K562 (cell line): Measurements from ENCODE around the gene TMEM255A. TPM values are rescaled to one million over a fixed set of nuclear protein-coding genes. Genes with fewer than 3 reads are reported as not detected.

Experiments
- ATAC-seq: fragments of 200-7000 bp; cut with Tn5 transposase; 3 replicates; pipeline ENCODE4 v1.9.1; 2020; ENCODE audit warnings: moderate library complexity
- BruUV-seq: library from RNA; stranded (reverse); fragments of 400-500 nt; replicated peaks from 2 replicates; lab custom pipeline; 2021; lab: Mats Ljungman, UMichigan
- CTCF ChIA-PET: fragments of 300-600 bp; formaldehyde crosslinking; extraction: SDS; loops from one replicate; lab custom pipeline; 2021; ENCODE audit warnings: low intra/inter-chr PET ratio; lab: Yijun Ruan, JAX
- POLR2A ChIA-PET: fragments of 300-600, 350-650 bp; sonication (Branson Sonifier 250); formaldehyde crosslinking; extraction: SDS; loops from one replicate; lab custom pipeline; 2021; ENCODE audit warnings: antibody characterized with exemption, inconsistent platforms; lab: Yijun Ruan, JAX
- DNase-seq, 4 experiments: peaks; one replicate each; pipeline versions ENCODE4 v3.0.0 to v3.0.0-alpha.2; 2011 to 2018; ENCODE audit warnings: low spot score in 3 of 4, mixed read lengths in 3 of 4; ENCODE audit errors: extremely low read depth in 1 of 4
- FAIRE-seq: peaks from 2 replicates; lab custom pipeline; 2011; peaks lifted over from hg19 to GRCh38; lab: Jason Lieb, UNC
- H2AFZ ChIP-seq: 2 replicates; pipeline ENCODE4 v1.6.0; 2011; ENCODE audit warnings: low read depth, low read length, control low read depth, inconsistent platforms
- H3K27ac ChIP-seq: fragments of 200-600 bp; 3 replicates; pipeline ENCODE4 v1.8.0; 2011; ENCODE audit warnings: low read depth, mild to moderate bottlenecking, control low read depth, inconsistent platforms, low read length, moderate library complexity, mixed read lengths; ENCODE audit errors: extremely low read depth
- H3K27me3 ChIP-seq, 2 experiments: fragments of 300-600 bp in 1 of 2; 2 replicates in 1 of 2; 3 replicates in 1 of 2; pipeline versions ENCODE4 v1.6.0 to v1.8.0; 2011; ENCODE audit warnings: inconsistent platforms in 2 of 2, low read length in 2 of 2, mild to moderate bottlenecking in 1 of 2, mixed read lengths in 1 of 2, moderate library complexity in 1 of 2; ENCODE audit not compliant: control insufficient read depth in 2 of 2, insufficient read depth in 2 of 2
- H3K36me3 ChIP-seq: fragments of 300-600 bp; 3 replicates; pipeline ENCODE4 v1.8.0; 2011; ENCODE audit warnings: mild to moderate bottlenecking, low read length, inconsistent platforms; ENCODE audit not compliant: control insufficient read depth, insufficient read depth
- H3K4me1 ChIP-seq, 2 experiments: fragments of 200-600 bp in 1 of 2; replicated peaks in 1 of 2; 2 replicates in 1 of 2; 3 replicates in 1 of 2; pipeline versions ENCODE4 v1.5.1 to v1.8.0; 2011; ENCODE audit warnings: inconsistent platforms in 2 of 2, low read length in 2 of 2, mild to moderate bottlenecking in 1 of 2, mixed read lengths in 1 of 2, moderate library complexity in 1 of 2; ENCODE audit not compliant: control insufficient read depth in 2 of 2, insufficient read depth in 2 of 2
- H3K4me2 ChIP-seq: 2 replicates; pipeline ENCODE4 v1.6.1; 2011; ENCODE audit warnings: low read length, control low read depth, inconsistent platforms, mixed read lengths; ENCODE audit not compliant: insufficient read depth
- H3K4me3 ChIP-seq: fragments of 200-600 bp; sonication (generic), shearing (Covaris generic); 2 replicates; pipeline ENCODE4 v1.5.1; 2016; ENCODE audit warnings: control low read depth, inconsistent platforms
- H3K79me2 ChIP-seq: fragments of 200-600 bp; 3 replicates; pipeline ENCODE4 v1.8.0; 2011; ENCODE audit warnings: low read length, inconsistent platforms; ENCODE audit not compliant: control insufficient read depth, insufficient read depth
- H3K9ac ChIP-seq, 2 experiments: 2 replicates each; pipeline versions ENCODE4 v1.6.0 to v1.6.1; 2011; ENCODE audit warnings: low read depth in 2 of 2, low read length in 2 of 2, control low read depth in 1 of 2, inconsistent platforms in 1 of 2, mild to moderate bottlenecking in 1 of 2, mixed read lengths in 1 of 2; ENCODE audit not compliant: insufficient read depth in 1 of 2
- H3K9me1 ChIP-seq: one replicate; pipeline ENCODE4 v1.6.0; 2011; ENCODE audit warnings: inconsistent platforms, mild to moderate bottlenecking, low read length, moderate library complexity; ENCODE audit not compliant: control insufficient read depth, insufficient read depth
- H3K9me3 ChIP-seq: replicated peaks from 2 replicates; pipeline ENCODE4 v1.5.1; 2011; ENCODE audit warnings: low read depth, low read length, inconsistent platforms; ENCODE audit not compliant: control insufficient read depth, insufficient read depth
- H4K20me1 ChIP-seq: replicated peaks from 2 replicates; pipeline ENCODE4 v1.6.1; 2011; ENCODE audit warnings: low read length, inconsistent platforms, mixed read lengths; ENCODE audit not compliant: control insufficient read depth, insufficient read depth
- ARHGAP35 ChIP-seq: fragments of 450-650 bp; IDR thresholded peaks from 2 replicates; pipeline ENCODE4 v1.6.1; 2018; ENCODE audit not compliant: partially characterized antibody
- ARNT ChIP-seq, 2 experiments: fragments of 450-650 bp; IDR thresholded peaks; 2 replicates each; pipeline ENCODE4 v1.6.1; 2016; ENCODE audit warnings: mild to moderate bottlenecking in 1 of 2
- BDP1 ChIP-seq: IDR thresholded peaks from 3 replicates; pipeline ENCODE4 v1.6.1; 2011; ENCODE audit not compliant: insufficient read length, insufficient read depth
- DNMT1 ChIP-seq: fragments of 450-650 bp; IDR thresholded peaks from 2 replicates; pipeline ENCODE4 v1.6.1; 2016; ENCODE audit warnings: antibody characterized with exemption, mild to moderate bottlenecking
- ETV1 ChIP-seq: fragments of 450-650 bp; conservative IDR thresholded peaks from 2 replicates; pipeline ENCODE4 v1.6.1; 2016; ENCODE audit warnings: missing genetic modification characterization, control low read depth, low read depth, missing compliant biosample characterization
- ETV5 ChIP-seq: sonication (generic); formaldehyde crosslinking; IDR thresholded peaks from 2 replicates; pipeline ENCODE4 v1.4.0; 2020; ENCODE audit warnings: low read depth, mild to moderate bottlenecking, missing genetic modification reagents
- ETV6 ChIP-seq, 3 experiments: fragments of 150-350 bp in 1 of 3; sonication (generic) in 1 of 3; formaldehyde crosslinking in 1 of 3; IDR thresholded peaks; 2 replicates each; pipeline versions ENCODE4 v1.6.1 to v1.8.0; 2014 to 2022; ENCODE audit warnings: borderline replicate concordance in 2 of 3, low read depth in 2 of 3, antibody characterized with exemption in 1 of 3, low read length in 1 of 3, mild to moderate bottlenecking in 1 of 3, missing genetic modification reagents in 1 of 3
- HDAC3 ChIP-seq: fragments of 450-650 bp; IDR thresholded peaks from 2 replicates; pipeline ENCODE4 v1.6.1; 2018; ENCODE audit warnings: borderline replicate concordance, mild to moderate bottlenecking, moderate library complexity; ENCODE audit not compliant: partially characterized antibody
- IRF2 ChIP-seq: sonication (generic); formaldehyde crosslinking; IDR thresholded peaks from 2 replicates; pipeline ENCODE4 v1.8.1; 2022; ENCODE audit warnings: mild to moderate bottlenecking, missing genetic modification reagents
- IRF9 ChIP-seq: fragments of 450-650 bp; IDR thresholded peaks from 2 replicates; pipeline ENCODE4 v1.6.1; 2016; ENCODE audit warnings: missing biosample characterization, missing genetic modification characterization
- NR2C2 ChIP-seq, 2 experiments: fragments of 200-800 bp in 1 of 2; sonication (Bioruptor generic) in 1 of 2; sonication (generic) in 1 of 2; formaldehyde crosslinking in 1 of 2; IDR thresholded peaks; 2 replicates each; pipeline versions ENCODE4 v1.6.1 to v1.8.0; 2016 to 2022; ENCODE audit warnings: mild to moderate bottlenecking in 1 of 2, missing compliant biosample characterization in 1 of 2, missing genetic modification characterization in 1 of 2, missing genetic modification reagents in 1 of 2
- PRMT5 ChIP-seq: sonication (generic); formaldehyde crosslinking; IDR thresholded peaks from 2 replicates; pipeline ENCODE4 v1.5.0; 2020; ENCODE audit warnings: missing genetic modification reagents
- RB1 ChIP-seq: fragments of 450-650 bp; IDR thresholded peaks from 2 replicates; pipeline ENCODE4 v1.6.1; 2017; ENCODE audit warnings: low read depth, mild to moderate bottlenecking
- SIN3B ChIP-seq: fragments of 450-650 bp; IDR thresholded peaks from 2 replicates; pipeline ENCODE4 v1.6.1; 2017; ENCODE audit warnings: low read depth, mild to moderate bottlenecking, moderate library complexity
- ZFP36 ChIP-seq: fragments of 150-350 bp; IDR thresholded peaks from 2 replicates; pipeline ENCODE4 v1.6.1; 2018; ENCODE audit warnings: low read length, low read depth; ENCODE audit not compliant: partially characterized antibody
- ZNF512 ChIP-seq: IDR thresholded peaks from 2 replicates; pipeline ENCODE4 v1.6.1; 2016; ENCODE audit warnings: missing genetic modification characterization, missing compliant biosample characterization
- WGBS: fragments of 100-300 bp; shearing (Covaris generic); methylation state at CpG from one replicate; pipeline ENCODE4 v1.1.6; 2016; ENCODE audit warnings: low coverage, mixed read lengths; ENCODE audit not compliant: insufficient coverage; ENCODE audit errors: missing lambda C conversion rate; 5-methylcytosine and 5-hydroxymethylcytosine counted together
- in situ Hi-C: fragments of 300-500 bp; cut with MboI; formaldehyde crosslinking; loops from 4 replicates; pipeline ENCODE4 v1.15.0; 2018; ENCODE audit warnings: inconsistent platforms, mixed read lengths
- intact Hi-C: fragments of 100-400 bp; cut with micrococcal nuclease; formaldehyde crosslinking; loops from 2 replicates; pipeline ENCODE4 v1.14.2; 2022
- polyA plus RNA-seq, 8 experiments: library from polyadenylated mRNA; depleted of rRNA in 4 of 8; stranded (reverse) in 5 of 8; unstranded in 3 of 8; fragments of >200 nt; fragmentation: Nextera tagmentation in 2 of 8; fragmentation: Illumina TruSeq in 1 of 8; extraction: Ambion mirVana in 2 of 8; extraction: Trizol in 1 of 8; gene quantifications; 2 replicates each; pipeline versions ENCODE4 v1.2.1 to v1.2.3, GENCODE V29; 2011 to 2014; ENCODE audit warnings: inconsistent platforms in 1 of 8, missing spikeins in 1 of 8
- total RNA-seq, 7 experiments: library from RNA; depleted of rRNA in 6 of 7; stranded (reverse); fragments of >200 nt in 6 of 7; fragmentation: Illumina TruSeq in 2 of 7; extraction: Trizol in 2 of 7; gene quantifications; 2 replicates each; pipeline versions ENCODE4 v1.2.1 to v1.2.3, GENCODE V29; 2011 to 2021; ENCODE audit warnings: low replicate concordance in 1 of 7

TMEM255A gene
- total and polyA plus RNA-seq, 9 of the 15 experiments (the other 6 are each of a cell fraction or from before 2014, with no cell fraction given) = 0.01 TPM; not detected in 8

GRCh38 chrX:120250522-120251271 is 60.6 kb downstream of the TMEM255A start, which contains the start of gene ZBTB33 (continued):
- TF ChIP-seq ETV1 (tag) = no peak
- peak; percentile 74; the same call in 1 of the 2 replicates for TF ChIP-seq RB1
- no peak for TF ChIP-seq IRF2 (CRISPR knock-in tag)
- no peak for TF ChIP-seq NR2C2 (CRISPR knock-in tag; IDR thresholded peaks at IDR 0.05)
- peak; percentile 64 for TF ChIP-seq NR2C2 (tag; IDR thresholded peaks at IDR 0.05)
- no peak for TF ChIP-seq IRF9 (tag)
- peak; percentile 36; the same call in 1 of the 2 replicates for TF ChIP-seq PRMT5 (CRISPR knock-in tag)

- ChIA-PET POLR2A (interaction anchor here (0.6 to 1.7 kb wide), 3 partner anchors 16 to 247 kb away, joined by 3 to 7 read pairs (median 6); no protein-coding TSS in a partner anchor), CTCF (no interaction called here)
- H3K9ac ChIP-seq = peak overlapping the region; percentile 72 to 96
- H2AFZ ChIP-seq = peak overlapping the region; percentile 80
- peak overlapping the region; percentile 79 for H3K27ac ChIP-seq
- H3K27me3 ChIP-seq = no peaks in the 10 kb centered on the region
- H3K4me3 ChIP-seq = peak overlapping the region; percentile 74
- H3K4me1 ChIP-seq = peaks cover 0 to 14% of the 10 kb centered on the region in 2 experiments; a peak in 2 of 5 replicates
- peak overlapping the region; percentile 86 for H3K4me2 ChIP-seq
- peaks cover 28% of the 10 kb centered on the region for H3K79me2 ChIP-seq
- H3K9me1 ChIP-seq = no peaks in the 10 kb centered on the region
- WGBS = 3% methylated on average over 38 of the region's 43 CpGs
- ATAC-seq = peak; percentile 85
- H3K36me3 ChIP-seq = 0 out of 3 replicates have a peak, but pooled peaks cover under 1% of the 10 kb centered on the region
- in situ Hi-C loops = no loop called here
- no peaks in the 10 kb centered on the region for H3K9me3 ChIP-seq
- FAIRE-seq = peak; percentile 91
- H4K20me1 ChIP-seq = no peaks in the 10 kb centered on the region
- peak; percentile 19 to 88 (median 48) for DNase-seq
- intact Hi-C loops = no loop called here
- BruUV-seq = TSS peak; percentile 51
- TF ChIP-seq DNMT1 (no peak), ZFP36 (peak; percentile 12), BDP1 (no peak), ARNT (IDR thresholded peaks at IDR 0.05) (peak in 1 of 2 experiments; percentile 63; a peak in 1 of 4 replicates), ARHGAP35 (no peak), SIN3B (peak; percentile 80), ETV5 (CRISPR knock-in tag) (no peak), ZNF512 (tag) (no peak), ETV6 (IDR thresholded peaks at IDR 0.05; ENCODE audit: borderline replicate concordance in 1 of 2, low read depth in 2 of 2, low read length in 1 of 2) (no peak), ETV6 (CRISPR knock-in tag; IDR thresholded peaks at IDR 0.05; ENCODE audit: borderline replicate concordance) (no peak), HDAC3 (peak; percentile 65)
Measured at GRCh38 chrX:120244735-120245498, 66.3 kb downstream of the TMEM255A start.
